Skeletal muscle satellite cell (primary cell): Measurements from ENCODE around the gene HAO2.
"Not testable (repeated sequence)": the region's sequence is repeated elsewhere in the genome, so short reads cannot be mapped to it uniquely, and the experiment has no call there.

Experiments
- H3K27me3 ChIP-seq: 2 replicates; pipeline ENCODE4 v1.7.0; 2013; ENCODE audit warnings: low read length; ENCODE audit not compliant: control insufficient read depth, insufficient read depth
- H3K36me3 ChIP-seq: 2 replicates; pipeline ENCODE4 v1.7.0; 2013; ENCODE audit warnings: mild to moderate bottlenecking, control low read depth, low read length; ENCODE audit not compliant: insufficient read depth
- H3K4me1 ChIP-seq: 2 replicates; pipeline ENCODE4 v1.7.0; 2013; ENCODE audit warnings: low read length; ENCODE audit not compliant: control insufficient read depth, insufficient read depth
- H3K4me2 ChIP-seq: 2 replicates; pipeline ENCODE4 v1.7.0; 2013; ENCODE audit warnings: mild to moderate bottlenecking, low read length
- H3K4me3 ChIP-seq: 2 replicates; pipeline ENCODE4 v1.7.0; 2013; ENCODE audit warnings: low read length
- H3K9ac ChIP-seq: 2 replicates; pipeline ENCODE4 v1.7.0; 2013; ENCODE audit warnings: mild to moderate bottlenecking, low read depth, low read length, moderate library complexity
- H3K9me3 ChIP-seq: replicated peaks from 2 replicates; pipeline ENCODE4 v1.7.0; 2013; ENCODE audit warnings: mild to moderate bottlenecking, control low read depth, low read length

HAO2 gene

GRCh38 chr1:119348941-119349340 lies 19.6 kb upstream of the HAO2 start:
- no peaks in the 10 kb centered on the region for H3K36me3 ChIP-seq
- H3K9me3 ChIP-seq, result no peaks in the 10 kb centered on the region
- H3K9ac ChIP-seq, result no peak overlapping the region
- no peak overlapping the region for H3K4me3 ChIP-seq
- no peaks in the 10 kb centered on the region for H3K27me3 ChIP-seq
- H3K4me1 ChIP-seq, result no peaks in the 10 kb centered on the region
- no peak overlapping the region for H3K4me2 ChIP-seq

DNA sequence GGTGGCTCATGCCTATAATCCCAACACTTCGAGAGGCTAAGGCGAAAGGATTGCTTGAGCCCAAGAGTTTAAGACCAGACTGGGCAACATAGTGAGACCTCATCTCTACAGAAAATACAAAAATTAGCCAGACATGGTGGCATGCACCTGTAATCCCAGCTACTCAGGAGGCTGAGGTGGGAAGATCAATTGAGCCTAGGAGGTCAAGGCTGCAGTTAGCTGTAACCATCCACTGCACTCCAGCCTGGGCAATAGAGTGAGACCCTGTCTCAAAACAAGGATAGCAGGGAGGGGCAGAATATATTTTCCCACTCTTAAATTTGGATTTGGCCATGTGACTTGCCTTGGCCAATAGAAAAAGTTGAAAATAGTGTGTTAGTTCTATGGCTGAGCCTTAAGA lies 17.7 kb upstream of the HAO2 start:
- H3K9me3 ChIP-seq, H3K4me1 ChIP-seq, H3K36me3 ChIP-seq, H3K4me3 ChIP-seq, H3K4me2 ChIP-seq, H3K27me3 ChIP-seq, H3K9ac ChIP-seq: not testable (repeated sequence)

DNA sequence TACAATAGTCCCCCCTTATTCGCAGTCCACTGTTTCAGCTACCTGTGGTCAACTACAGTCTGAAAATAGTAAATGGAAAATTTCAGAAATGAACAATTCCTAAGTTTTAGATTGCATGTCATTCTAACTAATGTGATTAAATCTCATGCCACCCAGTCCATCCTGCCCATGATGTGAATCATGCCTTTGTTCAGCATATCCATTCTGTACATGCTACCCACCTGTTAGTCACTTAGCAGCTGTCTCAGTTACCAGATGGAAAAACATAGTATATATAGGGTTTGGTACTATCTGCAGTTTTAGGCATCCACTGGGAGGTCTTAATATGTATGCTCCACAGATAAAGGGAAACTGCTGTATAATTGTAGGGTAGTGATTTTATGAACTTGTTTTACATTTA lies 16.6 kb upstream of the HAO2 start:
- no peaks in the 10 kb centered on the region for H3K4me1 ChIP-seq
- no peak overlapping the region for H3K4me3 ChIP-seq
- H3K9ac ChIP-seq, result no peak overlapping the region
- H3K4me2 ChIP-seq, result no peak overlapping the region
- no peaks in the 10 kb centered on the region for H3K27me3 ChIP-seq
- H3K9me3 ChIP-seq, result no peaks in the 10 kb centered on the region
- H3K36me3 ChIP-seq, result no peaks in the 10 kb centered on the region

GRCh38 chr1:119353836-119354235 lies 14.7 kb upstream of the HAO2 start:
- Histone ChIP-seq H3K27me3 (no peaks in the 10 kb centered on the region), H3K9me3 (no peaks in the 10 kb centered on the region), H3K4me2 (no peak overlapping the region), H3K36me3 (no peaks in the 10 kb centered on the region), H3K9ac (no peak overlapping the region), H3K4me3 (no peak overlapping the region), H3K4me1 (no peaks in the 10 kb centered on the region)

DNA sequence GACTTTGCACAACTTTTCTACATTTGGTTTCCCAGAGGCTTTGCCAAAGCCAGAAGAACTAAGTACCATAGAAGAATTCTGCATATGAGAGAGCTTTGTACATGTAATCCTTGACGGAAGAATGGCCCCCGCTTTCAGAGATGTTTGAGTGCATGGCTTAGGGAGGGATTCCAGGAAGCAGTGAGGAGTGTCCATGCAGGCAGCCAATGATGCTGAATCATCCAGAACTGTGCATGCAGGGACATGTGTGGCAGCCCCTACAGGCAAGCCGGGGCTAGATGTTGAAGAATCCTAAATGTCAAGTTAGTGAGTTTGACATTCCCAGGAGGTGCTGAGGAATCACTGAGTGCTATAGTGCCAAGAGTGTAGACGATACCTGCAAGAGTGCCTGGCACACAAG lies 9.9 kb upstream of the HAO2 start:
- H3K4me2 ChIP-seq, result no peak overlapping the region
- no peak overlapping the region for H3K4me3 ChIP-seq
- H3K27me3 ChIP-seq, result no peaks in the 10 kb centered on the region
- H3K36me3 ChIP-seq, result no peaks in the 10 kb centered on the region
- H3K4me1 ChIP-seq, result no peaks in the 10 kb centered on the region
- no peak overlapping the region for H3K9ac ChIP-seq
- H3K9me3 ChIP-seq, result no peaks in the 10 kb centered on the region

DNA sequence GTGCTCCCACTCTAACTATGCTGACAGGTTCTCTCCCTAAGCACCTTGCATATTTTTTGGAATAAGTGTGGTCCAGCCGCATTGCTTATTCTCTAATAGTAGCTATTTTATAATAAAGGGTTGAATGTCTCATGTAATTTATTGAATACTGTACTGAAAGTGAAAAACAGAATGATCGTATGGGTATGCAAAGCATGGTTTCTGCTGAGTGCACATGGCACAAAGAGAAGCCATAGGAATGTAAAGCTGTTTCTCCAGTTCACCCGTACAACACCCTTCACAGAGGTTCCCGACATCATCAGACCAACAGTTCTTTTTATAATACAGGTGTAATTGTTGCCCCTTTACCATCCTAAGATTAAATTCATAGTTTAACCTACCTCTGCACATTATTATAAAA lies 8.9 kb upstream of the HAO2 start:
- Histone ChIP-seq H3K9ac (no peak overlapping the region), H3K4me3 (no peak overlapping the region), H3K27me3 (no peaks in the 10 kb centered on the region), H3K4me1 (peaks cover 5% of the 10 kb centered on the region), H3K9me3 (no peaks in the 10 kb centered on the region), H3K4me2 (no peak overlapping the region), H3K36me3 (no peaks in the 10 kb centered on the region)

- no peaks in the 10 kb centered on the region for H3K27me3 ChIP-seq
- H3K4me2 ChIP-seq, result no peak overlapping the region
- no peaks in the 10 kb centered on the region for H3K36me3 ChIP-seq
- no peak overlapping the region for H3K9ac ChIP-seq
- peaks cover 9% of the 10 kb centered on the region for H3K4me1 ChIP-seq
- H3K9me3 ChIP-seq, result no peaks in the 10 kb centered on the region
- no peak overlapping the region for H3K4me3 ChIP-seq
Measured at GRCh38 chr1:119361205-119361604, 7.4 kb upstream of the HAO2 start.

- no peaks in the 10 kb centered on the region for H3K36me3 ChIP-seq
- H3K4me3 ChIP-seq, result no peak overlapping the region
- no peaks in the 10 kb centered on the region for H3K27me3 ChIP-seq
- H3K9me3 ChIP-seq, result no peaks in the 10 kb centered on the region
- peaks cover 9% of the 10 kb centered on the region for H3K4me1 ChIP-seq
- no peak overlapping the region for H3K9ac ChIP-seq
- H3K4me2 ChIP-seq, result no peak overlapping the region
Measured at GRCh38 chr1:119361620-119362344, 6.8 kb upstream of the HAO2 start.

- no peaks in the 10 kb centered on the region for H3K27me3 ChIP-seq
- peaks cover 9% of the 10 kb centered on the region for H3K4me1 ChIP-seq
- H3K9me3 ChIP-seq, result no peaks in the 10 kb centered on the region
- no peaks in the 10 kb centered on the region for H3K36me3 ChIP-seq
- no peak overlapping the region for H3K9ac ChIP-seq
- H3K4me3 ChIP-seq, result no peak overlapping the region
- no peak overlapping the region for H3K4me2 ChIP-seq
Measured at GRCh38 chr1:119363162-119363561, 5.4 kb upstream of the HAO2 start.

DNA sequence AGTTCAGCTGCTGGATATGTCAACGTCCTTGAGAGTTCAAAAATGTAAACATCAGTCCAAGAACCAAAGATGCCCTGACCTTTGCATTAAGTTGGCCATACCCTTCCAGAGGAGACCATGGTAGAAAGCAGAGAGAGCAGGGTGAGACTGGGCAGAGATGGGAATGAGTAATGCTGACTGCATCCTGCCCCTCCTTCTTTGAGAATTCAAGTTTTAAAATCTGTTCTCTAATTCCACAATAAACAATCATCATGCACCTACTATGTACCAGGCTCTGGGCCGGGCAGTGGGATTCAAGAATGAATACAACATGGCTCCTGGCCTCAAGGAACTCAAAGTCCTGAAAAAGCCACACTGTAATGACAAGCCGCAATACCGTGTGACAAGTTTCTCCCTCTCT lies 3.9 kb upstream of the HAO2 start:
- no peaks in the 10 kb centered on the region for H3K36me3 ChIP-seq
- H3K4me3 ChIP-seq, result no peak overlapping the region
- H3K9ac ChIP-seq, result no peak overlapping the region
- peaks cover 9% of the 10 kb centered on the region for H3K4me1 ChIP-seq
- H3K9me3 ChIP-seq, result no peaks in the 10 kb centered on the region
- H3K4me2 ChIP-seq, result no peak overlapping the region
- H3K27me3 ChIP-seq, result peaks cover 12% of the 10 kb centered on the region

DNA sequence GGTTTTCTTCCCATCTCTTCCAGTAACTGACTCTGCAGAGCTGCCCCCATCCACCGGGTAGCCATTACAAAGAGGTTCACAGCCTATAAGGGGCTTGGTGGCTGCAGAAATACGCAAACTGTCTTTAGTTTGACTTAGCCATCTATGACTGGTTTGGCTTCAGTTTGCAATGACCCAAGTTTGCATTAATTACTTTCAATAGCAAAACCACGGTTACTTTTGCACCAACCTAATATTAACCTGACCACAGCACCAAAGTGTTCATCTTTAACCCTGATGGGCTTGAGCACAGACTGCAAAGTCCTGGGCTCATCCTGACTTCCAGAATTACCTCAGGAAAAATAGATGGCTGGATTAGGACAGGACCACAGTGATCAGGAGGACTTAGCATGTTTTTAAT lies 2.2 kb upstream of the HAO2 start:
- H3K4me1 ChIP-seq, result peaks cover 9% of the 10 kb centered on the region
- no peak overlapping the region for H3K4me2 ChIP-seq
- peaks cover 27% of the 10 kb centered on the region for H3K27me3 ChIP-seq

GRCh38 chr1:119367432-119368124 lies 1.0 kb upstream of the HAO2 start:
- H3K4me1 ChIP-seq, result peaks cover 9% of the 10 kb centered on the region
- no peak overlapping the region for H3K4me2 ChIP-seq
- H3K9ac ChIP-seq, result no peak overlapping the region
- peaks cover 27% of the 10 kb centered on the region for H3K27me3 ChIP-seq
- no peaks in the 10 kb centered on the region for H3K9me3 ChIP-seq
- no peaks in the 10 kb centered on the region for H3K36me3 ChIP-seq
- H3K4me3 ChIP-seq, result no peak overlapping the region

More for the DNA sequence above, 2.2 kb upstream of the HAO2 start:
- Histone ChIP-seq H3K36me3 (no peaks in the 10 kb centered on the region), H3K9ac (no peak overlapping the region), H3K9me3 (no peaks in the 10 kb centered on the region), H3K4me3 (no peak overlapping the region)
